Stimulated activated effector memory CD8-positive, alpha-beta T cell treated with anti-CD3 and anti-CD28 coated beads, Interleukin-12 subunit alpha, Interleukin-12 subunit beta, amount 100 ng/mL, for 72 hours (primary cell): ENCODE measurements around the gene ECE1.

ENCODE experiments used
- ATAC-seq: fragments of 150-1000 bp; cut with Tn5 transposase; 2 replicates; pipeline ENCODE4 v1.10.0; 2021
- DNase-seq, 2 donors: peaks; one replicate each; pipeline ENCODE4 v3.0.0; 2021 to 2022; ENCODE audit warnings: low spot score in 2 of 2
- H3K27ac Mint-ChIP-seq: one replicate; pipeline ENCODE4 v1.8.0; 2022; ENCODE audit warnings: mild to moderate bottlenecking, mixed read lengths
- H3K36me3 Mint-ChIP-seq: one replicate; pipeline ENCODE4 v1.8.0; 2022; ENCODE audit warnings: mild to moderate bottlenecking, mixed read lengths
- H3K4me1 Mint-ChIP-seq: one replicate; pipeline ENCODE4 v1.8.0; 2022; ENCODE audit warnings: mixed read lengths
- H3K4me3 Mint-ChIP-seq: one replicate; pipeline ENCODE4 v1.8.0; 2022; ENCODE audit warnings: mild to moderate bottlenecking, mixed read lengths
- H3K9me3 Mint-ChIP-seq: one replicate; pipeline ENCODE4 v1.8.0; 2022; ENCODE audit warnings: mixed read lengths

ECE1 gene

DNA sequence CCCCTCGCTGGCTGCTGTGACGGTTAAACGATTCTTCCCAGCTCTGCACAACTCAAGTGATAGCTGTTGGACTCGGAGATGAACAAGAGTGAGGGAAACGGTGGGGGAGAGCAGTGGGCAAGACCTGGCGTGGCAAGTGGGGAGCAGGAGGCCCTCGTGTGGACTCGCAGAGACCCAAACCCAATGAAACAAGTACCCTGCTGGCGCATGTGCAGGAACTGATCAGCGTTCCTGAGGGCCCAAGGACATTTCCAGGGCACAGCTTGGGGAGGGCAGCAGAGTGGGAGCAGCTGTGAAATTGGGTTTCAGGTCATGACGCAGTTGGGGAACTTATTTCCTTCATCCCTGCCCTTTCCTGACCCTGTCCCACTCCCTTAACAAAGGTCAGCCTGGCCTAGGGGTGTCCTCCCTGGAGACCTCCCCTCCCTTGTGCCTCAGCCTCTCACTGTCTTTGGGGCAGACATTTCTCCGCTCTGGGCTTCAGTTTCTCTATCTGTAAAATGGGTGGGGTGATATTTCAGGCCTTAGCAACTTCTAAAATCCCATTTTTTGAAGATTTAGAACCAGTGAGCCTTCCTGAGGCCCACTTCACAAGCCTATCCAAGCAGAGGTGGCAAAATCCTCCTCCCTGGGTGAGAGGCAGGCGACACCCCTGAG, 27.9 kb upstream of the ECE1 start:
- no peaks in the 10 kb centered on the region for H3K9me3 Mint-ChIP-seq
- ATAC-seq (no peak), DNase-seq (no peak)
- peaks cover 21% of the 10 kb centered on the region for H3K36me3 Mint-ChIP-seq
- no peak overlapping the region for H3K27ac Mint-ChIP-seq
- H3K4me1 Mint-ChIP-seq, result peaks cover 52% of the 10 kb centered on the region
- no peak overlapping the region for H3K4me3 Mint-ChIP-seq

DNA sequence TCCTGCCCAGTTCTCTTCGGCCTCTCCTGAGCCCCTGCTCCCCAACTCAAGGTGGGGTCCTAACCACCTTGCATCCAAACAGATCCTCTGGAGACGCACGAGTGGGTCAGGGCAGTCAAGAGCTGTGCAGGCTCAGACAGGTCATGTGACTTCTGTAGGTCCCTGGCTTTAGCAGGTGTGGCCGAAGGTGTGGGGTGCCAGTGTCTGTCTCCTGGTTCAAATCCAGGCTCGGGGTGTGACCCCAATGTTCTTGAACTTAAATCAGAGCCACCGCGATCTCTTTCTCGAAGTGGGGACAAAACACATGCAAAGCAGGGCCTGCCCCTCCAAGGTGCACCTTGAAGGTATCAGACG, 27.4 kb upstream of the ECE1 start:
- no peak overlapping the region for H3K27ac Mint-ChIP-seq
- H3K36me3 Mint-ChIP-seq, result peaks cover 21% of the 10 kb centered on the region
- H3K4me1 Mint-ChIP-seq, result peaks cover 50% of the 10 kb centered on the region
- H3K4me3 Mint-ChIP-seq, result no peak overlapping the region
- ATAC-seq (no peak), DNase-seq (no peak)
- H3K9me3 Mint-ChIP-seq, result no peaks in the 10 kb centered on the region

GRCh38 chr1:21317035-21317689, 26.9 kb upstream of the ECE1 start:
- peaks cover 45% of the 10 kb centered on the region for H3K4me1 Mint-ChIP-seq
- no peak overlapping the region for H3K27ac Mint-ChIP-seq
- H3K4me3 Mint-ChIP-seq, result no peak overlapping the region
- ATAC-seq (no peak), DNase-seq (no peak)
- peaks cover 21% of the 10 kb centered on the region for H3K36me3 Mint-ChIP-seq
- H3K9me3 Mint-ChIP-seq, result no peaks in the 10 kb centered on the region

DNA sequence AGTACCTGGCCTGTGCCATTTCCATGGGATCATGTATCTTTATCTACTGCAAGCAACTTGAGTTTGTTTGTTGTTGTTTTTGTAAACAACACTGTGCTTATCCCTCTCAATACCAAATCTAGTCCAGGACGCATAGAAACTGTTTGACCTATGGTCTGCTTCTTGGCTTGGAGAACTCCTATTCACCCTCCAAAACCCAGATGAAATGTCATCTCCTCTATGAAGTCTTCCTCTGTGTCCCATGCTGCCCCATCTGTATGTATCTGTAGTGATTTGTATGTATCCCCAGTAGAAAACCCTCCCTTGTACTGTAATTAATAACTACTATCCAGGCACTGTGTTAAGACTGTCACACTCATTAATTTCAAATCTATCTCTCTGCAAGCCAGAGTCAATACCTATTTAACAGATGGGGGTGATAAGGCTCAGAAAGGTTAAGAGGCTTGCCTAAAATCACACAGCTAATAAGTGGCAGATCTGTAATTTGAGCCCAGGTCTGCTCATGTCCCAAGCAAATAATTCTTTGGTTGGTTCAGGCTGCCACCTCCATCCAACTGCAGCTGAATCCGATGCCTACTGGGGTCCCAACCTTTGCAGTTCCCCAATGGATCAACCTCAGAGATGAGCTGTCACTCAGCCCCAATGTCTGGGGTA, 24.6 kb upstream of the ECE1 start:
- no peaks in the 10 kb centered on the region for H3K9me3 Mint-ChIP-seq
- ATAC-seq, result no peak
- peaks cover 53% of the 10 kb centered on the region for H3K4me1 Mint-ChIP-seq
- DNase-seq, result no peak
- H3K36me3 Mint-ChIP-seq, result peaks cover 9% of the 10 kb centered on the region
- peak overlapping the region; percentile 41 for H3K27ac Mint-ChIP-seq
- H3K4me3 Mint-ChIP-seq, result no peak overlapping the region

DNA sequence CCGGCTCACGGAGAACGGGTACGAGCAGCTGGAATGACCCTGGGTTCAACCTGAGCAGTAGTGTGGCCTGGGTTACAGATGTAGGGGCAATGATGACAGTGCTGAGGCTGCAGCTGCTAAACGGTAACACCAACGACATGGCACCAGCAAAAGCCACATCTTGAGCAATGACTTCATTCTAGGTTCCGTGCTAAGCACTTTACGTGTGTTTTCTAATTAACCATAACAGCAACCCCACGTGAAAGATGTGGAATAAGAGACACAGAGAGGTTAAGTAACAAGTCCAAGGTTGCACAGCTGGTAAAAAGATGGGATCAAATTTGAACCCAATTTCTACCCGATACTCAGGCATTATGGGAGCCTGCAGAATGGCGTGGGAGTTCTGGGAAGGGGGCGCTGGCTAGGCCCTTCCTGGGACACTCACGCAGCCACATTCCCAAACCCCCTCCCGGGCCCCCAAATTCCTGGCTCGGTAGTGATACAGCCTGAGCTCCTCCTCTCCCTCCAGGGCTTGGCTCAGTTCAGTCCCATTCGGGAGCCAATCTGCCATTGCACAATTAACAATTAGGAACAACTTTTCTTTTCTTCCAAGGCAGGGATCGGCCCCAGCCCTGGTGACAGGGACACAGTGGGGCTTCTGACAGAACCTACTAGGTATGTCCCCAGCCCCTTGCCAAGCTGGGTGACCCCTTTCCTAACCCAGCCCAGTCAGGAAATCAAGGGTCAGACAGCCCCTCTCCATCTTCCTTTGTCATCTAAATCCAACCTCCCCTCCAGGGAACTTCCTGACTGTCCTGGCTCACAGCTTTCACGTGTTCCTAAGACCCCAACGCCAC, 23.8 kb upstream of the ECE1 start:
- Mint-ChIP-seq H3K4me1 (peaks cover 46% of the 10 kb centered on the region), H3K9me3 (no peaks in the 10 kb centered on the region), H3K4me3 (no peak overlapping the region), H3K27ac (peak overlapping the region; percentile 41), H3K36me3 (peaks cover 8% of the 10 kb centered on the region)
- no peak for ATAC-seq
- no peak for DNase-seq

DNA sequence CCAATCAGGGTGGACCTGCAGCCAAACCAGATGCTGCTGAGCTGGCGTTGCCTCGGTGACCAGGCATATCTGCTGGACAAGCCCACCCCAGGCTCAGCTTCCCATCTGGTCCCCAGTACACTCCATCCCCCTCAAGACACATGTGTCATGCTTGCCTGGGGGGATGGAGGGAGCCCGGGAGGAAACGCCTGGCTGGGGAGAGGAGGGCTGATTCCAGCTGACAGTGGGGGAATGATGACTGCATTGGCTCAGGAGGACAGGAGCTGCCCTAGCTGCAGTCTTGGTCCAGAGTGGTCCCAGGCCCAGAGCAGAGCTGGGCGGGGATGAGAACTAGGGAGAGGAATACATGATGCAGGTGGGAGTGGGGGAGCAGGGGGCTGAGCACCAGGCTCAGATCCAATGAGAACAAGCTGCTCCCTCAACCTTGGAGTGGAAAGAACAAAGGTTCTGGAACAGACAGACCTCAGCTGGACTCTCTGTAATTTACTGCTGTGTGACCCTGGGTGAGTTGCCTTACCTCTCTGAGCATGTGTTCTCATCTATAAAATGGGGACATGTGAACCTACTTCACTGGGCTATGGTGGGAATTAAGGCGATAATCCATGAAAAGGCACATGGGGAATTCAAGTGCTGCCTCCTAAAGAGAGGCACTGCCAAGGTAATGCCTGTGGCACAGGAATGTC, 23.1 kb upstream of the ECE1 start:
- DNase-seq, result no peak
- Mint-ChIP-seq H3K9me3 (no peaks in the 10 kb centered on the region), H3K4me3 (no peak overlapping the region), H3K36me3 (peaks cover 8% of the 10 kb centered on the region), H3K4me1 (peaks cover 47% of the 10 kb centered on the region), H3K27ac (no peak overlapping the region)
- no peak for ATAC-seq

GRCh38 chr1:21312407-21312992, 22.2 kb upstream of the ECE1 start:
- H3K4me3 Mint-ChIP-seq, result no peak overlapping the region
- H3K9me3 Mint-ChIP-seq, result no peaks in the 10 kb centered on the region
- H3K27ac Mint-ChIP-seq, result no peak overlapping the region
- DNase-seq (no peak), ATAC-seq (no peak)
- H3K36me3 Mint-ChIP-seq, result peaks cover 8% of the 10 kb centered on the region
- peaks cover 50% of the 10 kb centered on the region for H3K4me1 Mint-ChIP-seq

GRCh38 chr1:21311016-21311415, 20.8 kb upstream of the ECE1 start:
- ATAC-seq (no peak), DNase-seq (no peak)
- Mint-ChIP-seq H3K4me1 (peaks cover 56% of the 10 kb centered on the region), H3K4me3 (no peak overlapping the region), H3K9me3 (no peaks in the 10 kb centered on the region), H3K36me3 (peaks cover under 1% of the 10 kb centered on the region), H3K27ac (peak overlapping the region; percentile 18)

- Mint-ChIP-seq H3K9me3 (no peaks in the 10 kb centered on the region), H3K27ac (no peak overlapping the region), H3K4me3 (no peak overlapping the region), H3K36me3 (no peaks in the 10 kb centered on the region), H3K4me1 (peaks cover 60% of the 10 kb centered on the region)
- no peak for DNase-seq
- ATAC-seq, result no peak
Measured at GRCh38 chr1:21308847-21309652, 18.8 kb upstream of the ECE1 start.

DNA sequence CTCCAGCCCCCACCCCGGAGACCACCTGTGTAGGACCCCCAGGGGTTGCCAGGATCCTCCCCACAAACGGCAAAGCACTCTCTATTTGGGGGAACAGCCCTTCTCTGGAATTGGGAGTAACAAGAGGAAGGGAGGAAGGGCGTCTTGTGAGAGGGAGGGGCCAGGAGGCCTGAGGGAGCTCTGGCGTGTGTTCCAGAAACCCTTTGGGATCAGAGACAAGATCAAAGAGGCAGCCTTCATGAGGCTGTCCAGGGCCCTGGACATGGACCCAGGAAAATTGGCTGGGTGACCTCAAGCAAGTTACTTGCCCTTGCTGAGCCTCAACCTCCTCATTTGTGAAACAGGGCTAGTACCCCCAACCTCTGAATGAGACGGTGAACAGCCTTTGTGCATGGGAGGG, 18.1 kb upstream of the ECE1 start:
- no peak overlapping the region for H3K4me3 Mint-ChIP-seq
- no peaks in the 10 kb centered on the region for H3K9me3 Mint-ChIP-seq
- peaks cover 54% of the 10 kb centered on the region for H3K4me1 Mint-ChIP-seq
- H3K36me3 Mint-ChIP-seq, result no peaks in the 10 kb centered on the region
- DNase-seq (no peak), ATAC-seq (no peak)
- peak overlapping the region; percentile 79 for H3K27ac Mint-ChIP-seq

- Mint-ChIP-seq H3K27ac (peak overlapping the region; percentile 79), H3K9me3 (no peaks in the 10 kb centered on the region), H3K36me3 (no peaks in the 10 kb centered on the region), H3K4me3 (no peak overlapping the region), H3K4me1 (peaks cover 53% of the 10 kb centered on the region)
- peak; percentile 69 for ATAC-seq
- DNase-seq, result no peak
Measured at GRCh38 chr1:21307663-21308305, 17.5 kb upstream of the ECE1 start.

DNA sequence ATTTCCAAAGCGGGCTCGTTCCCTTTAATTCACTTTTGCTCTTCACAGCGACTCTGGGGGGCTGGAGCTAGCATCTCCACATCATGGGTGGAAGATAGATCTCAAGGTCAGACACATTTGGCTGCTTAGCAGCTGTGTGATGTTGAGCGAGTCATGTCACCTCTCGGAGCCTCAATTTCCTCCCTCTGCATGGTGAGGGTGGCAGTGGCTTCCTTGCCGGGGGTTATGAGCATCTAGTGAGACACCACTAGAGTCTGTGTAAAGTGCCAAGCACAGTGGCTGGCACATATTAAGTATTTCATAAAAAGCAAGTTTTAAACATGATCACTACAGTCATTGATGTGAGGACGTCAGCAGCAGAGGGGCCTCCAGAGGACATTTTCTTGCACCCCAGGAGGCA, 16.9 kb upstream of the ECE1 start:
- Mint-ChIP-seq H3K27ac (peak overlapping the region; percentile 79), H3K9me3 (no peaks in the 10 kb centered on the region), H3K36me3 (no peaks in the 10 kb centered on the region), H3K4me3 (no peak overlapping the region), H3K4me1 (peaks cover 55% of the 10 kb centered on the region)
- ATAC-seq (peak; percentile 79), DNase-seq (no peak)

DNA sequence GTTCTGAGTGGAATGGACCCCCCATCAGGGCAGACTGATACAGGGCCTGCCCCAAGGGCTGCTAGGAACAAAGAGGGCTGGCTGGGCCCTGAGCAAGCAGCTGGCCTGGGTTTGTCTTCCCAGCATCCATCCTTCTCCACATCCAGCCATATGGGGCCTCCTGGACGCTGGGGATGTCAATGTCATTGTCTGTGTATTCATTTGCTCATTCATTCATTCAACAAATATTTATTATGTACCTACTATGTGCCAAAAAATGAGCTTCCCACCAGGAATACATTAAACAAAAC, 15.6 kb upstream of the ECE1 start:
- Mint-ChIP-seq H3K36me3 (no peaks in the 10 kb centered on the region), H3K9me3 (no peaks in the 10 kb centered on the region), H3K4me3 (no peak overlapping the region), H3K4me1 (peaks cover 53% of the 10 kb centered on the region), H3K27ac (no peak overlapping the region)
- ATAC-seq (no peak), DNase-seq (no peak)
